ENCODE data around the gene PCDH9.

DNA sequence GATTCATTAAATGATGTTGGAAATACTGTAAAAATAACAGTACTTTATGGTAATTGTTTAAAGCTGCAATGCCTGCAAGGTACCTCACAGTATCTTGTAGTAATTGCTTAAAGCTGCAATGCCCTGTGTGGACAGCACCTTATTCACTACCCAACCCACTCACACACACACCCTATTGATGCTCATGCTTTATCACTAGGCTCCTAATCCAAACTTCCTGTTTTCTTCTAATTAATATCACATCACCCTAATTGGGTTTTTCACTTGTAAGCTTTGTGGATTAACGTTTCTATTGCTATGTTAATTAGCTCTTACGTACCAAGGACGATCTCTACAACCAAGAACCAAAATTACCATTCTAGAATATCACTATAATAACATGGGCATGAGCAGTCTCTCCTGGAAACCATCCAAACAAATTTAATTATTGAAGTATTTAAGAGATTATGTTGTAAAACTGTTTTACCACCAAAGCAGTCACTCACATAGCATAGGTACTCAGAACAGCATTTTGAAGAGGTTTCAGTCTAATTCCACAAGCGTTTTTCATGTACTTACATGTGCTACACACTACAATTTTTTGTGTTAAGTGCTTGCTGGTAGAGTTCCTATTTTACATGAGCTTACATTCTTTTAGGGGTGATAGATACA, 303.8 kb downstream of the PCDH9 start:
- TF ChIP-seq, protein P1, sequence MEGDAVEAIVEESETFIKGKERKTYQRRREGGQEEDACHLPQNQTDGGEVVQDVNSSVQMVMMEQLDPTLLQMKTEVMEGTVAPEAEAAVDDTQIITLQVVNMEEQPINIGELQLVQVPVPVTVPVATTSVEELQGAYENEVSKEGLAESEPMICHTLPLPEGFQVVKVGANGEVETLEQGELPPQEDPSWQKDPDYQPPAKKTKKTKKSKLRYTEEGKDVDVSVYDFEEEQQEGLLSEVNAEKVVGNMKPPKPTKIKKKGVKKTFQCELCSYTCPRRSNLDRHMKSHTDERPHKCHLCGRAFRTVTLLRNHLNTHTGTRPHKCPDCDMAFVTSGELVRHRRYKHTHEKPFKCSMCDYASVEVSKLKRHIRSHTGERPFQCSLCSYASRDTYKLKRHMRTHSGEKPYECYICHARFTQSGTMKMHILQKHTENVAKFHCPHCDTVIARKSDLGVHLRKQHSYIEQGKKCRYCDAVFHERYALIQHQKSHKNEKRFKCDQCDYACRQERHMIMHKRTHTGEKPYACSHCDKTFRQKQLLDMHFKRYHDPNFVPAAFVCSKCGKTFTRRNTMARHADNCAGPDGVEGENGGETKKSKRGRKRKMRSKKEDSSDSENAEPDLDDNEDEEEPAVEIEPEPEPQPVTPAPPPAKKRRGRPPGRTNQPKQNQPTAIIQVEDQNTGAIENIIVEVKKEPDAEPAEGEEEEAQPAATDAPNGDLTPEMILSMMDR (IDR thresholded peaks at IDR 0.05; ENCODE audit: low read length): no peak
- no peak for TF ChIP-seq EZH2 (IDR thresholded peaks at IDR 0.05; ENCODE audit: borderline replicate concordance, low read length)

Data from OCI-LY1 (cell line).